ENCODE measurements around the gene FAM228B.

GRCh38 chr2:24175631-24176187, 52.4 kb downstream of the FAM228B start:
- TF ChIP-seq EZH2 (IDR thresholded peaks at IDR 0.05; ENCODE audit: borderline replicate concordance, insufficient read depth, low read depth, low read length, poor library complexity, severe bottlenecking): no peak
- TF ChIP-seq, protein P1, sequence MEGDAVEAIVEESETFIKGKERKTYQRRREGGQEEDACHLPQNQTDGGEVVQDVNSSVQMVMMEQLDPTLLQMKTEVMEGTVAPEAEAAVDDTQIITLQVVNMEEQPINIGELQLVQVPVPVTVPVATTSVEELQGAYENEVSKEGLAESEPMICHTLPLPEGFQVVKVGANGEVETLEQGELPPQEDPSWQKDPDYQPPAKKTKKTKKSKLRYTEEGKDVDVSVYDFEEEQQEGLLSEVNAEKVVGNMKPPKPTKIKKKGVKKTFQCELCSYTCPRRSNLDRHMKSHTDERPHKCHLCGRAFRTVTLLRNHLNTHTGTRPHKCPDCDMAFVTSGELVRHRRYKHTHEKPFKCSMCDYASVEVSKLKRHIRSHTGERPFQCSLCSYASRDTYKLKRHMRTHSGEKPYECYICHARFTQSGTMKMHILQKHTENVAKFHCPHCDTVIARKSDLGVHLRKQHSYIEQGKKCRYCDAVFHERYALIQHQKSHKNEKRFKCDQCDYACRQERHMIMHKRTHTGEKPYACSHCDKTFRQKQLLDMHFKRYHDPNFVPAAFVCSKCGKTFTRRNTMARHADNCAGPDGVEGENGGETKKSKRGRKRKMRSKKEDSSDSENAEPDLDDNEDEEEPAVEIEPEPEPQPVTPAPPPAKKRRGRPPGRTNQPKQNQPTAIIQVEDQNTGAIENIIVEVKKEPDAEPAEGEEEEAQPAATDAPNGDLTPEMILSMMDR (IDR thresholded peaks at IDR 0.05): no peak

All from B cell (primary cell).